DND-41 (cell line): ENCODE measurements around the gene GLRA3.

Source experiments
- EZH2 ChIP-seq: IDR thresholded peaks from 3 replicates; pipeline ENCODE4 v1.6.1; 2012; ENCODE audit warnings: borderline replicate concordance, low read depth, mild to moderate bottlenecking, moderate library complexity, low read length, inconsistent platforms; ENCODE audit not compliant: severe bottlenecking
- TF ChIP-seq, protein P1 (sequence below): IDR thresholded peaks from 2 replicates; pipeline ENCODE4 v1.5.1; 2012; ENCODE audit warnings: borderline replicate concordance, low read length, moderate library complexity, mild to moderate bottlenecking; ENCODE audit not compliant: poor library complexity, severe bottlenecking; ENCODE audit errors: extremely low read depth

GRCh38 chr4:174598800-174599199 is 230.2 kb downstream of the GLRA3 start:
- TF ChIP-seq, protein P1, sequence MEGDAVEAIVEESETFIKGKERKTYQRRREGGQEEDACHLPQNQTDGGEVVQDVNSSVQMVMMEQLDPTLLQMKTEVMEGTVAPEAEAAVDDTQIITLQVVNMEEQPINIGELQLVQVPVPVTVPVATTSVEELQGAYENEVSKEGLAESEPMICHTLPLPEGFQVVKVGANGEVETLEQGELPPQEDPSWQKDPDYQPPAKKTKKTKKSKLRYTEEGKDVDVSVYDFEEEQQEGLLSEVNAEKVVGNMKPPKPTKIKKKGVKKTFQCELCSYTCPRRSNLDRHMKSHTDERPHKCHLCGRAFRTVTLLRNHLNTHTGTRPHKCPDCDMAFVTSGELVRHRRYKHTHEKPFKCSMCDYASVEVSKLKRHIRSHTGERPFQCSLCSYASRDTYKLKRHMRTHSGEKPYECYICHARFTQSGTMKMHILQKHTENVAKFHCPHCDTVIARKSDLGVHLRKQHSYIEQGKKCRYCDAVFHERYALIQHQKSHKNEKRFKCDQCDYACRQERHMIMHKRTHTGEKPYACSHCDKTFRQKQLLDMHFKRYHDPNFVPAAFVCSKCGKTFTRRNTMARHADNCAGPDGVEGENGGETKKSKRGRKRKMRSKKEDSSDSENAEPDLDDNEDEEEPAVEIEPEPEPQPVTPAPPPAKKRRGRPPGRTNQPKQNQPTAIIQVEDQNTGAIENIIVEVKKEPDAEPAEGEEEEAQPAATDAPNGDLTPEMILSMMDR: no peak
- no peak for TF ChIP-seq EZH2
